ENCODE results near the gene PCDHB4.

DNA sequence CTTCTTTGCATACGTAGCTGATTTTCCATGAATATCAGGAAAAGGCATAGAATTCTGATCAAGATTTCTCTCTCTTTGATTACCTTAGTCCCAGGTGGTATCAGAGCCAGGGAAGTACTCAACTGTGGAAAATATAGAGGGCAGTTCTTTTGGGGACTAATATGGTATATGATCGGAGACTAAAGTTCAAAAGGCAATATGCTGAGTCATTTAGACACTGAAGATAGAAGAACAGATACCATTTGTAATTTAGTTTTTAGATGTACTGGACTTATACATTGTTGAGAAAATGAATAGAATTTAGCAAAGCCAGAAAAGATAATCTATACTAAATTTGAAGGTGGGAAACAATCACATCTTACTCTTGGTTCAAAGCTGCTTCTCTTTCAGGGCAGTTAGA is 16.3 kb upstream of the PCDHB4 start:
- TF ChIP-seq, protein P1, sequence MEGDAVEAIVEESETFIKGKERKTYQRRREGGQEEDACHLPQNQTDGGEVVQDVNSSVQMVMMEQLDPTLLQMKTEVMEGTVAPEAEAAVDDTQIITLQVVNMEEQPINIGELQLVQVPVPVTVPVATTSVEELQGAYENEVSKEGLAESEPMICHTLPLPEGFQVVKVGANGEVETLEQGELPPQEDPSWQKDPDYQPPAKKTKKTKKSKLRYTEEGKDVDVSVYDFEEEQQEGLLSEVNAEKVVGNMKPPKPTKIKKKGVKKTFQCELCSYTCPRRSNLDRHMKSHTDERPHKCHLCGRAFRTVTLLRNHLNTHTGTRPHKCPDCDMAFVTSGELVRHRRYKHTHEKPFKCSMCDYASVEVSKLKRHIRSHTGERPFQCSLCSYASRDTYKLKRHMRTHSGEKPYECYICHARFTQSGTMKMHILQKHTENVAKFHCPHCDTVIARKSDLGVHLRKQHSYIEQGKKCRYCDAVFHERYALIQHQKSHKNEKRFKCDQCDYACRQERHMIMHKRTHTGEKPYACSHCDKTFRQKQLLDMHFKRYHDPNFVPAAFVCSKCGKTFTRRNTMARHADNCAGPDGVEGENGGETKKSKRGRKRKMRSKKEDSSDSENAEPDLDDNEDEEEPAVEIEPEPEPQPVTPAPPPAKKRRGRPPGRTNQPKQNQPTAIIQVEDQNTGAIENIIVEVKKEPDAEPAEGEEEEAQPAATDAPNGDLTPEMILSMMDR (IDR thresholded peaks at IDR 0.05; ENCODE audit: low read depth, low read length) = no peak
- TF ChIP-seq, protein P2, sequence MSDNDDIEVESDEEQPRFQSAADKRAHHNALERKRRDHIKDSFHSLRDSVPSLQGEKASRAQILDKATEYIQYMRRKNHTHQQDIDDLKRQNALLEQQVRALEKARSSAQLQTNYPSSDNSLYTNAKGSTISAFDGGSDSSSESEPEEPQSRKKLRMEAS (IDR thresholded peaks at IDR 0.05; ENCODE audit: low read depth, low read length) = no peak
- TF ChIP-seq POLR2A (IDR thresholded peaks at IDR 0.05; ENCODE audit: extremely low read depth, insufficient read length) = no peak

Data from NB4 (cell line).